ENCODE data around the gene ROCK2.
A peak's percentile ranks its signal among the peaks of the same experiment; 100 is the strongest.

DNA sequence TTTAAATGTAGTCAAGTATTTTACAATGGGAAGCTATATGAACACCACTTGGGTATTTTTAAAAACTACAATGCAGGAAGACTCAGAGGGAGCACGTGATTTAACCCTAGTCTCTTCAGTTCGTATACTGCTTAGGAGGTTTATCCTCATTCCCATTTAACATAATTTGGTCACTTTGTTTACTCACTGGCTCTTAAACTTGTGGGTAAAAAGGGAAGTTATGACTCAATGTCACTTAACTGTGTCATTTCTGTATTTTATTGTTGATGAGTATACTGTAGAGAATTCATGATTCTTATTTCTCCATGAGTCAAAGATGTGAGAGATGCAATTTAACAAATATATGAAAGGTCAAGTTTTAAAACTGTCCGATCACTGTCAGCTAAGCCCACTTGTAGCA lies 141.0 kb downstream of the ROCK2 start:
- TF ChIP-seq CHD2 (IDR thresholded peaks at IDR 0.05; ENCODE audit: low read length, partially characterized antibody) (no peak), CTCF (IDR thresholded peaks at IDR 0.05) (no peak), JUN (IDR thresholded peaks at IDR 0.05) (peak; percentile 20 to 55; a peak in 1 of 5 replicates), ESRRA (IDR thresholded peaks at IDR 0.05; ENCODE audit: borderline replicate concordance, low read length) (no peak), NR3C1 (IDR thresholded peaks at IDR 0.05) (no peak), MYC (IDR thresholded peaks at IDR 0.05; ENCODE audit: borderline replicate concordance, low read length) (no peak), HEYL (CRISPR knock-in tag; IDR thresholded peaks at IDR 0.05) (no peak), RAD21 (conservative IDR thresholded peaks at IDR 0.05 in 1 of 2, IDR thresholded peaks at IDR 0.05 in 1 of 2) (no peak), CBX2 (IDR thresholded peaks at IDR 0.05; ENCODE audit: borderline replicate concordance, low read depth) (no peak), CEBPB (IDR thresholded peaks at IDR 0.05) (peak in 1 of 2 experiments; percentile 54; a peak in 1 of 4 replicates), RCOR1 (IDR thresholded peaks at IDR 0.05; ENCODE audit: low read depth, low read length) (no peak), EP300 (IDR thresholded peaks at IDR 0.05) (no peak; a peak in 1 of 5 replicates)
- TF ChIP-seq, protein P1, sequence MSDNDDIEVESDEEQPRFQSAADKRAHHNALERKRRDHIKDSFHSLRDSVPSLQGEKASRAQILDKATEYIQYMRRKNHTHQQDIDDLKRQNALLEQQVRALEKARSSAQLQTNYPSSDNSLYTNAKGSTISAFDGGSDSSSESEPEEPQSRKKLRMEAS (IDR thresholded peaks at IDR 0.05), result peak; percentile 37; the same call in 1 of the 2 replicates
